ENCODE results near the gene RUNX1. TPM values are rescaled to one million over a fixed set of nuclear protein-coding genes. Genes with fewer than 3 reads are reported as not detected.

Gene RUNX1
- total RNA-seq, 2 donors from 2014 or later, result 3.8 to 7.6 TPM

GRCh38 chr21:34790341-34790740, 258.8 kb downstream of the RUNX1 start:
- no peak overlapping the region for H3K27ac ChIP-seq
- DNase-seq (ENCODE audit: low spot score), result no peak
- H3K36me3 ChIP-seq, result peaks cover 5% of the 10 kb centered on the region
- peaks cover 0 to 9% of the 10 kb centered on the region in 2 donors for H3K4me1 ChIP-seq
- TF ChIP-seq CTCF (IDR thresholded peaks at IDR 0.05), result no peak
- no peaks in the 10 kb centered on the region for H3K9me3 ChIP-seq
- no peaks in the 10 kb centered on the region for H3K27me3 ChIP-seq
- no peak overlapping the region for H3K4me3 ChIP-seq

- Histone ChIP-seq H3K36me3 (peaks cover 5% of the 10 kb centered on the region), H3K4me1 (no peaks in the 10 kb centered on the region), H3K27ac (no peak overlapping the region), H3K4me3 (no peak overlapping the region), H3K27me3 (no peaks in the 10 kb centered on the region), H3K9me3 (no peaks in the 10 kb centered on the region)
- no peak for TF ChIP-seq CTCF (IDR thresholded peaks at IDR 0.05)
- DNase-seq (ENCODE audit: low spot score), result no peak
Observed at GRCh38 chr21:34788879-34789278, 260.2 kb downstream of the RUNX1 start.

- no peak overlapping the region for H3K4me3 ChIP-seq
- no peak for TF ChIP-seq CTCF (IDR thresholded peaks at IDR 0.05)
- H3K36me3 ChIP-seq, result no peaks in the 10 kb centered on the region
- no peak for DNase-seq (ENCODE audit: low spot score)
- H3K9me3 ChIP-seq, result no peaks in the 10 kb centered on the region
- no peaks in the 10 kb centered on the region for H3K27me3 ChIP-seq
- H3K27ac ChIP-seq, result no peak overlapping the region
- no peaks in the 10 kb centered on the region for H3K4me1 ChIP-seq
Observed at GRCh38 chr21:34783815-34784214, 265.3 kb downstream of the RUNX1 start.

- DNase-seq (ENCODE audit: low spot score), result no peak
- no peak for TF ChIP-seq CTCF (IDR thresholded peaks at IDR 0.05)
- no peak overlapping the region for H3K4me3 ChIP-seq
- no peaks in the 10 kb centered on the region for H3K9me3 ChIP-seq
- H3K27me3 ChIP-seq, result no peaks in the 10 kb centered on the region
- no peak overlapping the region for H3K27ac ChIP-seq
- H3K36me3 ChIP-seq, result no peaks in the 10 kb centered on the region
- no peaks in the 10 kb centered on the region for H3K4me1 ChIP-seq
Observed at GRCh38 chr21:34782506-34783360, 266.4 kb downstream of the RUNX1 start.

GRCh38 chr21:34781526-34781925, 267.6 kb downstream of the RUNX1 start:
- no peak for DNase-seq (ENCODE audit: low spot score)
- Histone ChIP-seq H3K9me3 (no peaks in the 10 kb centered on the region), H3K36me3 (no peaks in the 10 kb centered on the region), H3K27me3 (no peaks in the 10 kb centered on the region), H3K4me1 (no peaks in the 10 kb centered on the region), H3K4me3 (no peak overlapping the region), H3K27ac (no peak overlapping the region)
- TF ChIP-seq CTCF (IDR thresholded peaks at IDR 0.05), result no peak

GRCh38 chr21:34779860-34780259, 269.2 kb downstream of the RUNX1 start:
- H3K9me3 ChIP-seq, result no peaks in the 10 kb centered on the region
- H3K4me1 ChIP-seq, result no peaks in the 10 kb centered on the region
- no peaks in the 10 kb centered on the region for H3K27me3 ChIP-seq
- no peak overlapping the region for H3K4me3 ChIP-seq
- H3K27ac ChIP-seq, result no peak overlapping the region
- TF ChIP-seq CTCF (IDR thresholded peaks at IDR 0.05), result no peak
- H3K36me3 ChIP-seq, result no peaks in the 10 kb centered on the region
- no peak for DNase-seq (ENCODE audit: low spot score)

Measured in right atrium auricular region (tissue), 2 donors.